CD4-positive, alpha-beta T cell treated with Interleukin-15 for 4 hours (primary cell): Measurements from ENCODE around the gene KRT76.

ENCODE experiments used
- DNase-seq: peaks from one replicate; pipeline ENCODE4 v3.0.0-alpha.2; 2020; ENCODE audit warnings: low spot score

Gene KRT76

DNA sequence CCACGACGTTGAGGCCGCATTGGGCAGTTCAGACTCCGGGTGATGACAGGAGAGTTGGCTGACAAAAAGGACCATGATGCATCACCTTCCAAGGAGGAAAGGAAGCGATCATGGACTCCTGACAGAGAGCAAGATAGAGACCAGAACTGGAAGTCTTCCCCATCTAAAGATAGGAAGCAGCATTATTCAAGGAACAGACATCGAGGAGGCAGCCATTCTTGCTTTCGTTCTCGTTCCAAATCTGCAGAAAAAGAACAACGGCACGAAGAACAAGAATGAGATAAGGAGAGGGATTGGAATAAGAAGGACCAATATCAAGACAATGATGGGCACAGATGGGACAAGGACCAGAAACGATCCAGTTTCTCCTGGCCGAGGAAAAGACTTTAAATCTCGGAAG, 46.8 kb downstream of the KRT76 start:
- DNase-seq: no peak

DNA sequence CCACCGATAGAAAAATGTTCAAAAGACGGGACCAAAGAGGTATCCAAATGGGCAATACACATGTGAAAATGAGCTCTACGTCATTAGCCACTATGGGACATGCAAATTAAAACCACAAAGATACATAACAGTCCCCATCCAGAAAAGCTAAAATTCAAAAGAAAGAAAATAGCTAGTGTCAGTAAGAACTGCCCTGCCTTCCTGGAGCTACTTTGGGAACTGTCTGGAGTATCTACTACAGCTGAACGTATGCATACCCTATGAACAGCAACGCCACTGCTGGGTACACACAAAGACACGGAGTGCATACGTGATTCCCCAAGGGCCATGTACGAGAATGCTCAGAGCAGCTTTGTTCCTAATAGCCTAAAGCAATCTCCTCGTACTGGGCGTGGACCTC, 48.0 kb downstream of the KRT76 start:
- DNase-seq: no peak

GRCh38 chr12:52728374-52728773, 48.8 kb downstream of the KRT76 start:
- DNase-seq: no peak

DNA sequence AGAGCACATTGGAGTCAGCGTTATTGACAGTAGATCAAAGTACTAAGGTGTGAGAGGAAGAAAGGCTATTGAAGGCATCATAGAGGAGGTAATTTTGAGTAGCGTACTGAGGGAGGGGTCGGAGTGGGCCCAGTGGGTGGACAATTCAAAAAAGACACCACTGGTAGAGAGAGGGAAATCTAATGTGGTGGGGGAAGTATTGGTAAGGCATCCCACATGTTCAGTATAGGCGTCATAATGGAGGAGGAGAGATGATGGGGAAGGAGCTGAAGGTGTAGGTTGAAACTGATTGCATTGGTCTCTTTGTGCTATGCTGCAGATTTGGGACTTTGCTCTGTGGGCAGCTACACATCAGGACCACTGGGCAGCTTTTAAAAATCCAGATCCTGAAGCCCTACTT, 50.1 kb downstream of the KRT76 start:
- DNase-seq: no peak

DNA sequence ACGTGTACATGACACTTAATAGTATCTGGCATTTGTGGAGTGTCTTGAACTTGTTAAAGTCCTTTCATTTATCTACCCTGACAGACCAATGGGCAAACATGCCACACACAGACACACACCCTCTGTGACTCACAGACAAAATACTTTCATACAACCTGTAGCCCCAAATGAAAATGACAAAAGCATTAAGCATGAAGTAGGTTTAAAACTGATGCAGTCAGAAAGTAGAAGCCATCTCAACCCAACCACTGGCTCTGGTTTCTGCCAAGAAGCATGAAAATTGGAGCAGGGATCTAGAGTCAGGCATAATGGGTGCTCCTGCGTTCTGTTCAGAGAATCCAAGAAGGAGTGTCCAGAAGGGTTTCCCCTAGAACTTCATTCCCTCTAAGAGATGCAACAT, 50.7 kb downstream of the KRT76 start:
- no peak for DNase-seq

GRCh38 chr12:52724384-52724783, 52.8 kb downstream of the KRT76 start:
- DNase-seq: no peak

GRCh38 chr12:52722680-52723079, 54.5 kb downstream of the KRT76 start:
- DNase-seq: no peak

DNA sequence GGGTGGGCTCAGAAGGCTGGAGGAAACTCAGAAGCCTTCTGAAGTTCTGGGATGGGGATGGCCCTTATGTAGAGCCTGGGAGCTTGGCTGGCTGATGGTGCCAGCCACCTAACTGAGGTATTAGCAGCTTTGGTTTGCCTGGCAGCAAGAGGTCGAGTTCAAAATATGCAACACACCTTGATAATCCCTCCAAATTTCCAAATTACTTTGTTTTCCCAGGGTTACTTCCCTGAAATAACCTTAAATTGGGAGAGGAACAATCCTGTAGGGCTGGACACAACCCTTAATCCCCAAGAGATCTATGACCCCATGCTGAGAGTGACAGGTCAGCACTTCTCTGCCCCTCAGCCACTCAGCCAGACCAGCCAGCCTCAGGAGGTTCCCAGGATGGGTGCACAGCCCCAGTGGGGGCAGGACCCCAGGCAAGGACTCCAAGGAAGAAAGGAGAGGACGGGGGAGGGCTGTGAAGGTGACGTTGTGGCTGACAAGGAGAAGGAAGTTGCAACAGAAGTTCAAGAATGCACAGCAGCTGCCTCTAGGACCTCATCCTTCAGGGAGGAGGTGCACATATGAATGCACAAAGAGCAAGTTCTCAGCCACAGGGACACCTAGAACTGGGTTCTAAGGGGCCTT, 55.2 kb downstream of the KRT76 start:
- no peak for DNase-seq

GRCh38 chr12:52720365-52720886, 56.7 kb downstream of the KRT76 start:
- no peak for DNase-seq
